C4-2B (cell line): Measurements from ENCODE around the gene FAM168A.
A peak's percentile ranks its signal among the peaks of the same experiment; 100 is the strongest.

Source experiments
- H3K27ac ChIP-seq: fragments of 450-650 bp; 2 replicates; pipeline ENCODE4 v1.5.1; 2017
- ZFX ChIP-seq: fragments of 450-650 bp; IDR thresholded peaks from 2 replicates; pipeline ENCODE4 v1.6.1; 2017
- TF ChIP-seq, protein P1 (sequence below): fragments of 450-650 bp; conservative IDR thresholded peaks from 2 replicates; pipeline ENCODE4 v1.5.1; 2017; ENCODE audit warnings: mild to moderate bottlenecking

FAM168A gene

DNA sequence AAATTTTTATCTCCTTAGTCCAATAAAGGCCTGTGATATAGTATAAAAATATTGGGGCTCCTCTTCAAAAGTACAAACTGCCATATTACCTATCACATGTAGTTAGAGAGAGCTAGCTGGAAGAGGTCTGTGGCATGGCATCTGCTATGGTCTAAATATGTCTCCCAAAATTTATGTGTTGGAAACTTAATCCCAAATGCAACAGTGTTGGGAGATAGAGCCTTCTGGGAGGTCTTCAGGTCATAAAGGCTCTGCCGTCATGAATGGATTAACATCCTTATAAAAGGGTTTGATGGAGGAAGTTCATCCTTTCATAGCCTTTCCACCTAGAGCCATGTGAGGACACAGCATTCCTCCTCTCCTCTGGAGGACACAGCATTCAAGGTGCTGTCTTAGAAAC lies 116.3 kb downstream of the FAM168A start:
- H3K27ac ChIP-seq = no peak overlapping the region
- TF ChIP-seq ZFX = no peak
- TF ChIP-seq, protein P1, sequence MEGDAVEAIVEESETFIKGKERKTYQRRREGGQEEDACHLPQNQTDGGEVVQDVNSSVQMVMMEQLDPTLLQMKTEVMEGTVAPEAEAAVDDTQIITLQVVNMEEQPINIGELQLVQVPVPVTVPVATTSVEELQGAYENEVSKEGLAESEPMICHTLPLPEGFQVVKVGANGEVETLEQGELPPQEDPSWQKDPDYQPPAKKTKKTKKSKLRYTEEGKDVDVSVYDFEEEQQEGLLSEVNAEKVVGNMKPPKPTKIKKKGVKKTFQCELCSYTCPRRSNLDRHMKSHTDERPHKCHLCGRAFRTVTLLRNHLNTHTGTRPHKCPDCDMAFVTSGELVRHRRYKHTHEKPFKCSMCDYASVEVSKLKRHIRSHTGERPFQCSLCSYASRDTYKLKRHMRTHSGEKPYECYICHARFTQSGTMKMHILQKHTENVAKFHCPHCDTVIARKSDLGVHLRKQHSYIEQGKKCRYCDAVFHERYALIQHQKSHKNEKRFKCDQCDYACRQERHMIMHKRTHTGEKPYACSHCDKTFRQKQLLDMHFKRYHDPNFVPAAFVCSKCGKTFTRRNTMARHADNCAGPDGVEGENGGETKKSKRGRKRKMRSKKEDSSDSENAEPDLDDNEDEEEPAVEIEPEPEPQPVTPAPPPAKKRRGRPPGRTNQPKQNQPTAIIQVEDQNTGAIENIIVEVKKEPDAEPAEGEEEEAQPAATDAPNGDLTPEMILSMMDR = no peak

DNA sequence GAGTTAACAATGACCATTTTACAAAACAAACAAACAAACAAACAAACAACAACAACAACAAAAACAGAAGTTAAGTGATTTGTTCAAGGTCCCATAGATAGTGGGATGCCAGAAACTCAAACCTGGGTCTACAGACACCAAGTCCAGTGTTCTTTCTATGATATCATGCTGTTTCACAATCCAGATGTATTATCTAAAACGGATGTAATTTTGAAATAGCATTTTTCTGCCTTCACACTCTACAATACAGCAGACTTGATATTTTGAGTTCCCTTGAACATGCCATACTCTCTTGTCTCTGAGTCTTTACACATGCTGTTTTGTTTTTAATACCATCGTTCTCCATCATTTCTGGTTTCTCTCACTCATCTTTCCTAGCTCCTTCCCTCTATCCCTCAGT lies 117.2 kb downstream of the FAM168A start:
- H3K27ac ChIP-seq = no peak overlapping the region
- TF ChIP-seq, protein P1 = no peak
- no peak for TF ChIP-seq ZFX

DNA sequence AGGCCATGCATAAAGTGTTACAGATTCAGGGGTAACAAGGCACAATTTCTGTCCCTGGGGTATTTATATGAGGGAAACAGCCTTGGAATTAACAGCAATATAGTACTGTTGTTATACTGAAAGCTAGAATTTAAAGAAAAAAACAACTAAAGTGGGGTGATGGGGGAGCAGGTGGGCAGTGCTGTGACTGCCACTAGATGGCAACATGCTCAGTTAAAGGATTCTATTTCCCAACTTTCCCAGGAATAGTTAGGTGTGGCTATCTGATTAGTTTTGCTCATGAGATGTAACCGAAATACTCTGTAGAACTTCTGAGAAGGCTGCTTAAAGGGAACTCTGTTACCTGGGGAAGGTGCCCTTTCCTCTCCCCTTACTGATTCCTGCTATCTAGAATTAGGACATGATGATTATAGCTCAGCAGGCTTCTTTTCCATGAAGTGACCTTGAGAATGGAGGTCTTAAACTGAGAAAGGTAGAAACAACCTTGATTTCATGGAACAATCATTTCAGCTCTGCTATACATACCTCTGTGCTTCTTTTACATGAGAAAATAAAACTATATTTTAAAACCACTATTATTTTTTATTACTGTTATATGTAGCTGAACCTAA lies 119.1 kb downstream of the FAM168A start:
- H3K27ac ChIP-seq = no peak overlapping the region
- TF ChIP-seq ZFX = no peak
- TF ChIP-seq, protein P1 = peak; percentile 91

DNA sequence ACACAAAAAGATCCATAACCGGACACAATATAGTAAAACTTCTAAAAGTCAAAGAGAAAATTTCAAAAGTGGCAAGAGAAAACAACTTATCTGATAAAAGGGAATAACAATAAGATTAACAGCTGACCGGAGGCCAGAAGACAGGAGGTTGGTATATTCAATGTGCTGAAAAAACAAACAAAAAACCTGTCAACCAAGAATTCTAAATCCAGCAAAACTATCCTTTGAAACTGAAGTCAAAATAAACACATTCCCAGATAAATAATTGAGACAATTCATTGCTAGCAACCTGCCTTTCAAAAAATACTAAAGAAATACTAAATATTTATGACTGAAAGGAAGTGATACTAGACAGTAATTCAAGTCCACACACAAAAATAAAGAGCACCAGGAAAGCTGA lies 120.4 kb downstream of the FAM168A start:
- TF ChIP-seq ZFX = no peak
- TF ChIP-seq, protein P1 = no peak
- no peak overlapping the region for H3K27ac ChIP-seq

DNA sequence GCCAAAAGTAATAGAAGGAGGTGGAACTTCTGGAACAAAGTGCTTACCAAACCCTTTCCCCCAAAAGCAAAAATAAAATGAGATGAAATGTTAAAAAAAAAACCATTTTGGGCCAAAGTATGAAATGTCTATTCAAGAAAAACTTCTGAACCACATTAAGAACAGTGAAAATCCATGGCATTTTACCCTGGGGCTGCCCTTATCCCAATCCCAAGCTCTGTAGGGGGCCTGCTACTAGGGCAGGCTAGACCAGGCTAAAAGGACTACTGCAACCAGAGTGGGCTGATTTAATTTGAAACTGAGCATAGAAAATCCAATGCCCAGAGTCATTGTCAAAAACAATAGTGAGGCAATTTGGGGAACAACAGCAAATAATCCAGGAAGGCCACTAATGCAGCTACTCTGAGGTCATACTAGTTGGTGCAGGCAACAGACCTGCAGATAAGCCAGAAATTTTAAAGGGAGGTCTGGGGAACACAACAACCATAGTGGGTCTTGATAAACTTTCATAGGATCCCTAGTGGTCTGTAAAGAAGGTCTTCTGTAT lies 122.3 kb downstream of the FAM168A start:
- TF ChIP-seq ZFX = no peak
- TF ChIP-seq, protein P1 = no peak
- H3K27ac ChIP-seq = no peak overlapping the region

DNA sequence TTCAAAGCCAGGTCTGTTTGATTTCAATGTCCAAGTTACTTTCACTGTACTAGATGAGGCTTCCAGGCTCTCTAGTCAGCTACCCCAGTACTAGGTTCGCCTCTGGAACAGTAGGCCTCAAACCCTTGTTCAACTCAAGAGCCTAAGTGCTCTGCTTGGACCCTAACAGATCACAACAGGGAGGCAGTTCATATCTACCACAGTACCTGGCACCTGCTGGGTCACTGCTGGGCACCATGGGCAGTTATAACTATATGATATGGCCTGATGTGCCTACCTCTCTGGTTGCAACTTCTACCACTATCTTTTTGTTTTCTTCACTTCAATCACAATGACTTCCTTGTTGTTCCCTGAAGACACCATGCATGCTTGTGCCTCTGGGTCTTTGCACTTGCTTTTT lies 124.7 kb downstream of the FAM168A start:
- no peak overlapping the region for H3K27ac ChIP-seq
- TF ChIP-seq, protein P1 = no peak
- no peak for TF ChIP-seq ZFX

DNA sequence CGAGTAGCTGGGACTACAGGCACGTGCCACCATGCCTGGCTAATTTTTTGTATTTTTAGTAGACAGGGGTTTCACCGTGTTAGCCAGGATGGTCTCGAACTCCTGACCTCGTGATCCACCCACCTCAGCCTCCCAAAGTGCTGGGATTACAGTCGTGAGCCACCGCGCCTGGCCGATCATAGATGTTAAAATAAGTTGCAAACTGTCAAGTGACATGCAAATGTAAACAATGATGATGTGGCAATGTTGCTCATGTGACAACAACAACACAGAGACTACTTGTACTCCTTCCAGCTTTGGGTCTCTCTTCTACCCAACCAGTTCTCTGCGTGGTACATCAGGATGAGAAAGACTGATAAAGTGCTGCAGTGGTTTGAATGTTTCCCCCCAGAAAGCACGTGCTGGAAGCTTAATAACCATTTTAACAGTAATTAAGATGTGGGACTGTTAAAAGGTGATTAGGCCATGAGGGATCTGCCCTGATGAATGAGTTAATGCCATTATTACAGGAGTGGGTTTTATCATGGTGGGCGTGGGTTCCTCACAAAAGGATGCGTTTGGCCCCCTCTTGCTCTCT lies 127.8 kb downstream of the FAM168A start:
- peak overlapping the region; percentile 63 for H3K27ac ChIP-seq

DNA sequence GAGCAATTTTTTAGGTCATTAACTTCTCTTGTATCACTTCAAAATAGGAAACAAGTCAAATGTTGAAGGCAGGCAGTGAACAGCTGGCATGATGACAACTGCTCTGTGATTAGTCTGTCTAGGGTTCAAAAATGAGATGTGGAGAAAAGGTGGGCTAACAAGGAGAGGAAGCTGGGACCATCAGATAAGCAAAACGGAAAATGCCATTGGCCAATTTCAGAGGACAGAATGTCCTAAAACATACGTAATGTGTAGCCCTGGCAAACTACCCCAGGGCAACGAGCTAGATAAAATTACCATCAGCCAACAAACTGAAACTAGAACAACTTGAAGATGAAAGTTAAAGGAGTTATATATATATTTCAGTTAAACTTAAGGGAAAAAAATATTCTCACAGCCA lies 128.5 kb downstream of the FAM168A start:
- TF ChIP-seq, protein P1 = no peak
- TF ChIP-seq ZFX = no peak
- H3K27ac ChIP-seq = peak overlapping the region; percentile 63
